DOHH2 (cell line): ENCODE data around the gene SCRN3.

ENCODE experiments used
- CTCF ChIP-seq: fragments of 200-600 bp; sonication (generic); IDR thresholded peaks from one replicate; pipeline ENCODE4 v1.5.1; 2014; ENCODE audit warnings: antibody characterized with exemption, mild to moderate bottlenecking, low read depth, low read length; ENCODE audit not compliant: poor library complexity, severe bottlenecking
- EZH2phosphoT487 ChIP-seq: fragments of 200-600 bp; sonication (generic); IDR thresholded peaks from 2 replicates; pipeline ENCODE4 v1.6.1; 2017; ENCODE audit warnings: borderline replicate concordance, mild to moderate bottlenecking, antibody characterized with exemption, low read length, moderate library complexity, mixed read lengths

- no peak for TF ChIP-seq CTCF
- TF ChIP-seq EZH2phosphoT487 = no peak
Measured at GRCh38 chr2:174428214-174428613, 32.7 kb downstream of the SCRN3 start.
